Mononuclear cell (primary cell): ENCODE data around the gene TUBA4B. TPM values are rescaled to one million over a fixed set of nuclear protein-coding genes. Genes with fewer than 3 reads are reported as not detected.

Source experiments
- H3K27me3 ChIP-seq: 2 replicates; pipeline ENCODE4 v1.6.0; 2011; ENCODE audit warnings: low read length, control low read depth; ENCODE audit not compliant: insufficient read depth
- H3K4me1 ChIP-seq: 2 replicates; pipeline ENCODE4 v1.5.1; 2011; ENCODE audit warnings: mild to moderate bottlenecking, low read length, control low read depth; ENCODE audit not compliant: insufficient read depth
- H3K4me3 ChIP-seq: 2 replicates; pipeline ENCODE4 v1.5.1; 2011; ENCODE audit warnings: mild to moderate bottlenecking, low read length, moderate library complexity
- H3K9me3 ChIP-seq: 2 replicates; pipeline ENCODE4 v1.5.1; 2011; ENCODE audit warnings: low read depth, mild to moderate bottlenecking, control low read depth, low read length
- total RNA-seq: library from RNA; depleted of rRNA; stranded (reverse); fragments of >200 nt; gene quantifications from one replicate; pipeline ENCODE4 v1.2.3, GENCODE V29; 2012

Gene TUBA4B
- total RNA-seq, 1 donor: not detected

DNA sequence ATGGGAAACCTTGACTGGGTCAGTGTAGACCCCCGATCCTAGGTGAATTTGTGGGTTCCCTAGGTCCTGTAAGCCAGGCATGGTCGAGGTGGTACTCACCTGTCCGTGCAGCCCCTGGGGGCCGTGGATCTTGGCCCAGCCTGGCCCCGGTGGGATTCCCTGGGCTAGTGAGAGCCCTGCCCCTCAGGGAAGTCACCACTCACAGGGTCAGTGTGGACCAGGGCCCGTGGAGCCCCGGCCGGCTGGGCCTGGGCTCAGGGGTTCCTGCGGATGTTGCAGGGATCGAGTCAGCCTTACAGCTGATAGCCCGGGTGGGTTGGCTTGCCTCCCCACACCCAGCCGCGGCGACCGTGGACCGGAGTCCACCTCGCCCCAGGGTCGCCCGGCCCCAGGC is 24.1 kb upstream of the TUBA4B start:
- no peaks in the 10 kb centered on the region for H3K27me3 ChIP-seq

GRCh38 chr2:219229305-219230058 is 23.6 kb upstream of the TUBA4B start, which contains the start of the genes ANKZF1 and ATG9A:
Gene ANKZF1 (plus strand): TSS chr2:219229806. CDS start chr2:219230258, 452 bp downstream.
Gene ATG9A (minus strand): TSS chr2:219229636. CDS start chr2:219228024, 1,612 bp downstream.
- Histone ChIP-seq H3K4me3 (peak within 1 kb of the TSS; percentile 80), H3K9me3 (no peaks in the 10 kb centered on the region), H3K27me3 (no peaks in the 10 kb centered on the region), H3K4me1 (peaks cover 51% of the 10 kb centered on the region)

More for the DNA sequence above, 24.1 kb upstream of the TUBA4B start:
- Histone ChIP-seq H3K9me3 (no peaks in the 10 kb centered on the region), H3K4me1 (peaks cover 51% of the 10 kb centered on the region), H3K4me3 (peak overlapping the region; percentile 80)

DNA sequence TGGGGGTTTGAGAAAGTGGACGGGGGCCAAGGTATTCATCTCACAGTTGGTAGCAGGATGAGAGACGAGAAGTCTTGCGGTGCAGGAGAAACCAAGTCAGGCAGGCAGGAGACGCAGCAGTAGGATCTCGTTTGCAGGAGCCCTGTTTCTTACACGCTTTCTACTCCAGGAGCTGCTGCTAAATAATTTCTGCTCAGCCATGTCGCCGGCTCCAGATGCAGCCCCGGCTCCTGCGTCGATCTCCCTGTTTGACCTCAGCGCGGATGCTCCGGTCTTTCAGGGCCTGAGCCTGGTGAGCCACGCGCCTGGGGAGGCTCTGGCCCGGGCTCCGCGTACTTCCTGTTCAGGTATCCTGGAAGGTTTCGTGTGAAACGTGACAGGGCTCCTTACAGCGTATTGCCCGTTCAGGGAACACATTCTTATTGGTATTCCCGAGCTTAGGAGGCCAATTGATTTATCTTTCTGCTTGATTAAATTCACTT is 22.9 kb upstream of the TUBA4B start:
- Histone ChIP-seq H3K4me1 (peaks cover 46% of the 10 kb centered on the region), H3K9me3 (no peaks in the 10 kb centered on the region), H3K4me3 (peak overlapping the region; percentile 80), H3K27me3 (no peaks in the 10 kb centered on the region)

DNA sequence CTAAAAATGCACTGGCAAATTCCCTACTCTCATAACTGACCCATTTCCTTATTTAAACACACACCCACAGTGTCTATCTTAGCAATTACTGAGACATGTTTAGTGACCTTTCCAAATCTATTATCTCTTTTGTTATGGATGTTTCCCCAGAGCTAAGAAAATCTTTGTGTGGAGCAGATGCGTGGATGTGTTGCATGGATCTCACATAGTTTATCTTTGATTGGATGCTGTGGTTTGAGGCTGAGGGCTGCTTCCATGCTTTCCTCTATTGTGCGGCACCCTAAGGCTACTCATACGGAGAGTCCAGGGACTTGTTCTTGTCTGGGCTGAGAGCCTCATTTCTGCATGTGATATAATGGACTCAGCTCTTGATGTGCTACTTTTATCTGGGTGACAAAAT is 18.7 kb upstream of the TUBA4B start:
- H3K27me3 ChIP-seq: no peaks in the 10 kb centered on the region
- H3K9me3 ChIP-seq: no peaks in the 10 kb centered on the region
- no peak overlapping the region for H3K4me3 ChIP-seq

DNA sequence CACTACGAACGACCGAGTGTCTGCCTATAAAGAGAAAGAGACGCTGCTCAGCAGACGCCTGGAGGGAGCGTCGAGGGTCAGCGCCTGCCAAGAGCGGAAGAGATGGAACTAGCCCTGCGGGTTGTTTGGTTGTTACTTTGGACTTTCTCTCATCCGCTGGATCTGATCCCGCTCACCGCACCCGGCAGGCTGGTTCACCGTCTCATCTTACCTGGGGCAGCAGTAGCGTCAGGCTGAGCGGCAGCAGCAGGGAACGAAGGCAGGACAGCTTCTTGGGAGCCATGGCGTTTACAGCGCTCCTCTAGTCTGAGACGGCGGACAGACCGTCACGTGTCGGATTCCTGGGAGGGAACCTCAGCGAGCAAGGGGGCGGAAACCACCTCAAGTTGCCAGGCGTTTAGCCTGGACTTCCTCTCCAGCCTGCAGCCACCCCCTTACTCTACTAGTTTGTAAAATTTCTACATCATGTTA is 9.7 kb upstream of the TUBA4B start:
- Histone ChIP-seq H3K9me3 (no peaks in the 10 kb centered on the region), H3K27me3 (no peaks in the 10 kb centered on the region), H3K4me1 (peaks cover 46% of the 10 kb centered on the region), H3K4me3 (no peak overlapping the region)

More for the DNA sequence above, 18.7 kb upstream of the TUBA4B start:
- H3K4me1 ChIP-seq: peaks cover 12% of the 10 kb centered on the region

- Histone ChIP-seq H3K9me3 (no peaks in the 10 kb centered on the region), H3K27me3 (no peaks in the 10 kb centered on the region), H3K4me1 (peaks cover 61% of the 10 kb centered on the region), H3K4me3 (peak overlapping the region; percentile 81)
Observed at GRCh38 chr2:219244789-219245147, 8.3 kb upstream of the TUBA4B start.

- H3K27me3 ChIP-seq: no peaks in the 10 kb centered on the region
- H3K4me3 ChIP-seq: peak within 1 kb of the TSS; percentile 81
- H3K4me1 ChIP-seq: peaks cover 66% of the 10 kb centered on the region
- no peaks in the 10 kb centered on the region for H3K9me3 ChIP-seq
Observed at GRCh38 chr2:219245148-219245898, 7.7 kb upstream of the TUBA4B start, which contains the start of the genes GLB1L and STK16. Gene GLB1L (minus strand): TSS chr2:219245444. CDS start chr2:219243573, 1,871 bp downstream. Gene STK16 (plus strand): TSS chr2:219245479. CDS start chr2:219246000, 521 bp downstream.

GRCh38 chr2:219245899-219246230 is 7.2 kb upstream of the TUBA4B start:
- peak overlapping the region; percentile 81 for H3K4me3 ChIP-seq
- no peaks in the 10 kb centered on the region for H3K27me3 ChIP-seq
- peaks cover 72% of the 10 kb centered on the region for H3K4me1 ChIP-seq
- H3K9me3 ChIP-seq: no peaks in the 10 kb centered on the region

DNA sequence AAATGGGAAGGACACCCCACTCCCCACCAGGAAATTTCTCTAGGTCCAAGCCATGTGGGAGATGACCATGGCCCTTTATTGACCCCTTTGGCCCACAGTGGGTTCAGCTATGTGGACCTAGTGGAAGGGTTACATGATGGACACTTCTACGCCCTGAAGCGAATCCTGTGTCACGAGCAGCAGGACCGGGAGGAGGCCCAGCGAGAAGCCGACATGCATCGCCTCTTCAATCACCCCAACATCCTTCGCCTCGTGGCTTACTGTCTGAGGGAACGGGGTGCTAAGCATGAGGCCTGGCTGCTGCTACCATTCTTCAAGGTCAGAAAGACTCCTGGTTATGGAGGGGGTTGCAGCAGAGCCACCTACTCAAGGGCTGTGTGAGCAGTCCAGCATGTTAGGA is 6.5 kb upstream of the TUBA4B start:
- Histone ChIP-seq H3K9me3 (no peaks in the 10 kb centered on the region), H3K4me3 (no peak overlapping the region), H3K27me3 (no peaks in the 10 kb centered on the region), H3K4me1 (peaks cover 79% of the 10 kb centered on the region)

- no peak overlapping the region for H3K4me3 ChIP-seq
- H3K9me3 ChIP-seq: no peaks in the 10 kb centered on the region
- peaks cover 86% of the 10 kb centered on the region for H3K4me1 ChIP-seq
- H3K27me3 ChIP-seq: no peaks in the 10 kb centered on the region
Observed at GRCh38 chr2:219247678-219248642, 5.1 kb upstream of the TUBA4B start.

DNA sequence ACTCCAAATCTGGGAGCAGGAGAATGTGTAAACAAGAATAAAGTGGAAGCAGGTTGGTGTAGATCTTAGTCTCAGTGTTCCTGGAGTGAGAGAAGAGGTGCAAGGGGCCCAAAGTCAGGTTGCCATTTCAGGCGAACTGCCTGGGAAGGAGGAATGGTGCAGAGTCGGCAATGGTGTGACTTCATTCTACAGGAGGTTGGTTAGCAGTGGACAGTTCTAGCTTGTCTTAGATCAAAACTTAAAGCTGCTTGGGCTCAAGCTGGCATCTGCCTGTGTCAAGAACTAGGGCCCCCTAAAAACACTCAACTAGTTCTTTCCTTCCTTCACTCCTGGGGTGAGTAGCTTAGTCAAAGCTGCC is 4.2 kb upstream of the TUBA4B start:
- Histone ChIP-seq H3K4me3 (peak overlapping the region; percentile 22), H3K9me3 (no peaks in the 10 kb centered on the region), H3K4me1 (peaks cover 84% of the 10 kb centered on the region), H3K27me3 (no peaks in the 10 kb centered on the region)

GRCh38 chr2:219249203-219249980 is 3.7 kb upstream of the TUBA4B start:
- H3K4me1 ChIP-seq: peaks cover 79% of the 10 kb centered on the region
- H3K9me3 ChIP-seq: no peaks in the 10 kb centered on the region
- H3K4me3 ChIP-seq: peak overlapping the region; percentile 22

DNA sequence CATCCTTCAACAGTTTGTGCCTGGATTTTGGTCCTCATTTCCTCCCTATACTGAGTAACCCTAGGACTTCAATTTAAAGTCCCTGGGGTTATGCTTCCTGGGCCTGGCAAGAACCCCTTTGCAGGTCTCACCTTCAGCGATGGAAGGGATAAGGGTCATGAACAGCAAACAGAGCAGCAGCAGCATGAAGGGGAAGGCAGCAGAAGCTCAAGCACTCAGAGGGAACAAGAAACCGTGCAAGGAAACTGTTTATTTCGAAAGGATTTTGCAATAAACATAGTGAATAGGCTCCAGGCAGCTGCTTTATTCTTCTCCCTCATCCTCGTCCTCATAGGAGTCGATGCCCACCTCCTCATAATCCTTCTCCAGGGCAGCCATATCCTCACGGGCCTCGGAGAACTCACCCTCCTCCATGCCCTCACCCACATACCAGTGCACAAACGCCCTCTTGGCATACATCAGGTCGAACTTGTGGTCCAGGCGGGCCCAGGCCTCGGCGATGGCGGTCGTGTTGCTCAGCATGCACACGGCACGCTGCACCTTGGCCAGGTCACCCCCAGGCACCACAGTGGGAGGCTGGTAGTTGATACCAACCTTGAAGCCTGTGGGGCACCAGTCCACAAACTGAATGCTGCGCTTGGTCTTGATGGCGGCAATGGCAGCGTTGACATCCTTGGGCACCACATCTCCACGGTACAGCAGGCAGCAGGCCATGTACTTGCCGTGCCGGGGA is 2.8 kb upstream of the TUBA4B start:
- peak overlapping the region; percentile 22 for H3K4me3 ChIP-seq
- peaks cover 75% of the 10 kb centered on the region for H3K4me1 ChIP-seq
- no peaks in the 10 kb centered on the region for H3K9me3 ChIP-seq
- no peaks in the 10 kb centered on the region for H3K27me3 ChIP-seq

More at GRCh38 chr2:219249203-219249980, 3.7 kb upstream of the TUBA4B start:
- H3K27me3 ChIP-seq: no peaks in the 10 kb centered on the region
